Measurements from ENCODE around the gene MAPKAPK5.
"Not testable (repeated sequence)": the region's sequence is repeated elsewhere in the genome, so short reads cannot be mapped to it uniquely, and the experiment has no call there.

The MAPKAPK5 gene

GRCh38 chr12:111841750-111842555 is at the start of gene MAPKAPK5:
TSS of gene MAPKAPK5 (plus strand) at chr12:111842228. CDS start at chr12:111842734, 506 bp downstream.
- in situ Hi-C loops (cut with MboI; ENCODE audit: low sequenced_read_pairs): no loop called here

- in situ Hi-C loops (cut with MboI; ENCODE audit: low sequenced_read_pairs): no loop called here
Observed at GRCh38 chr12:111792856-111793235, 49.2 kb upstream of the MAPKAPK5 start.

GRCh38 chr12:111798182-111798581 is 43.8 kb upstream of the MAPKAPK5 start:
- in situ Hi-C loops (cut with MboI; ENCODE audit: low sequenced_read_pairs): no loop called here

DNA sequence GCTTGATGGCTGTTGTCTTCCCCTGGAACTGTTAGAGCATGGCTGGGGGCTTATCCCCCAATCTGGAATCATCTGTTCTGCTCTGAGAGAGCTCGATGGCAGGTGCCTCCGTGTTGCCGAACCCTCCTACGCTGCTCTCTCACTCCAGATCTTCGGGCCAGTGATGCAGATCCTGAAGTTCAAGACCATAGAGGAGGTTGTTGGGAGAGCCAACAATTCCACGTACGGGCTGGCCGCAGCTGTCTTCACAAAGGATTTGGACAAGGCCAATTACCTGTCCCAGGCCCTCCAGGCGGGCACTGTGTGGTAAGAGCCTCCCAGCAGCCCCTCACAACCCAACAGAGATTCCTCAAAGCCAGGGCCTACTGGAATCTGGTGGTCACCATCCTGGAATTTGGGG is 42.3 kb upstream of the MAPKAPK5 start:
- in situ Hi-C loops (cut with MboI; ENCODE audit: low sequenced_read_pairs): no loop called here

GRCh38 chr12:111803038-111803626 is 38.9 kb upstream of the MAPKAPK5 start:
- in situ Hi-C loops (cut with MboI; ENCODE audit: low sequenced_read_pairs): no loop called here

- in situ Hi-C loops (cut with MboI; ENCODE audit: low sequenced_read_pairs): no loop called here
Observed at GRCh38 chr12:111803851-111804250, 38.2 kb upstream of the MAPKAPK5 start.

GRCh38 chr12:111806304-111806703 is 35.7 kb upstream of the MAPKAPK5 start:
- in situ Hi-C loops (cut with MboI; ENCODE audit: low sequenced_read_pairs): no loop called here

GRCh38 chr12:111807232-111807631 is 34.8 kb upstream of the MAPKAPK5 start:
- in situ Hi-C loops (cut with MboI; ENCODE audit: low sequenced_read_pairs): no loop called here

- in situ Hi-C loops (cut with MboI; ENCODE audit: low sequenced_read_pairs): no loop called here
Observed at GRCh38 chr12:111812881-111813741, 28.9 kb upstream of the MAPKAPK5 start.

DNA sequence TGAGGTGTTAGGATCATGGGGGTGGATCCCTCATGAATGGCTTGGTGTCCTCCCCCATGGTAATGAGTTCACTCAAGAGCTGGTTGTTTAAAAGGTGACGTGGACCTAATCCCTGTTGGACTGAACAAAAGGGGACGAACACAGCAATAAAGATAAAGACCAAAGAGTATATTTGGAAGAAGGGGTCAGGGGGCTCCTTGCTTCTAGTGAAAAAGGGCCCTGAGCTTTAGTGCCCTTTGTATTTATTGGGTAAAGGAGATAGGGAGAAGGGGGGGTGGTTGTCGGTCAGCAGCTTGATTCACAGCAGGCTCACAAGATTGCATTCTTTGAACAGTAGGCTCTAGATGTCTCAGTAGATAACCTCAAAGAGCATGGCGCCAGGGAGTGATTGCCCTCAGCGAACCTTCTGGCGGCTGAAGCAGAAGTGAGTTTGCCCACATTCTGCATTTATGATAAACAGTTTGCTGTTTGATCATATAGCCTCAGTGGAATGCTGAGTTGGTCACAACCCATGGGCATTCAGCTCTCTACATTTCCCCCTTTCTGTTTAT is 25.9 kb upstream of the MAPKAPK5 start:
- in situ Hi-C loops (cut with MboI; ENCODE audit: low sequenced_read_pairs): no loop called here

DNA sequence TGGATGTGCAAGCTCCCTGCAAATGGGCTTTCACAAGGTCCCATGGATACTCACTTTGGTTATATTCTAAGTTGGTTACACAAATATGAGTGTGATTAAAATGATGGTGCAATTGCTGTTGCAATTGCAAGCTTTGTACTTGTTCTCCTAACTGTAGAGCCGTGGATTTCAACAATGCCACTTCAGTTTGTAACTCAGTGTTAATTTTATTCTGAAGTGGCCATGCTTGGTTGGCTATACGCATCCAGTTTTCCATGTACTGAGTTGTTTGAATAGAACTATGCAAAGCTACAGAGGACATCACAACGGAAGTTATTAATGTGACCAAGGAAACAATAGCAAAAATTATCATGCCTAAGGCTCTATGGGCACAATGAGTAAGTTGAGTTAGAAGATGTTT is 25.1 kb upstream of the MAPKAPK5 start:
- in situ Hi-C loops (cut with MboI; ENCODE audit: low sequenced_read_pairs): not testable (repeated sequence)

DNA sequence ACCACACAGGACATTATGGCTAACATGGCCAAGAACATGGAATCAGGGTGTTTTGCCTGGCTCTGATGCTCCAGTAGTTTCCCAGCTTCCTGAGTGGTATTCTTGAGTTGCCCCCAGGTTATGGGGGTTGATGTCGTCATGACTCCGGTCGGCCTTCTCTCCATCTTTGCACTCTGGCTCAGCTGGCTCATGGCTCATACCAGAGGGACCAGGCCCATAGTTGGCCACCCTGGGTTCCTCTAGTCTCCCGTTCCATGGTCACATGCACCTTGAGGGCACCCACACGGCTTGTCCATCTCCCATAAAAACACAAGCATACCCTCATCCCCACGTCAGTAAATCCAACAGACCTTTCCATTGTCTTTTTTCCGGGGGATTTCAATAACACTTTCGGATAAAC is 23.7 kb upstream of the MAPKAPK5 start:
- in situ Hi-C loops (cut with MboI; ENCODE audit: low sequenced_read_pairs): no loop called here

GRCh38 chr12:111819191-111820158 is 22.6 kb upstream of the MAPKAPK5 start:
- in situ Hi-C loops (cut with MboI; ENCODE audit: low sequenced_read_pairs): no loop called here

- in situ Hi-C loops (cut with MboI; ENCODE audit: low sequenced_read_pairs): not testable (repeated sequence)
Observed at GRCh38 chr12:111820828-111821227, 21.2 kb upstream of the MAPKAPK5 start.

GRCh38 chr12:111822886-111823285 is 19.1 kb upstream of the MAPKAPK5 start:
- in situ Hi-C loops (cut with MboI; ENCODE audit: low sequenced_read_pairs): no loop called here

DNA sequence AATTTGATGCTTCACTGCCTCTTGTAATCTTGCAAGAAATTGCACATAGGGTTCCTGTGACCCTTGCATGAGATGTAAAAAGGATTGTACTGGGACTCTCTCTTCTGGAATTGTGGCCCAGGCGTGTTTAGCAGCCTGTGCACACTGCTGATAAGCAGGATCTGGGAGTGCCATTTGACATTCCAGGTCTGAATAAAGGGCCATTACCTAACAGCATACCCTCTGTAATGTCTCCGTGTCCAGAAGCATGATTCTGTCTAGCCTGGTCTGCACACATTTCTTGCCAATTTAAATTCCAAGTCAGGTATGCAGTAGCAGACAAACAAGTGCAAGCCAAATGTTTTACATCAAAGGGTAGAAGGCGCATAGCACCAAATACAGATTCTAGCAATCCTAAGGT is 18.1 kb upstream of the MAPKAPK5 start:
- in situ Hi-C loops (cut with MboI; ENCODE audit: low sequenced_read_pairs): no loop called here

DNA sequence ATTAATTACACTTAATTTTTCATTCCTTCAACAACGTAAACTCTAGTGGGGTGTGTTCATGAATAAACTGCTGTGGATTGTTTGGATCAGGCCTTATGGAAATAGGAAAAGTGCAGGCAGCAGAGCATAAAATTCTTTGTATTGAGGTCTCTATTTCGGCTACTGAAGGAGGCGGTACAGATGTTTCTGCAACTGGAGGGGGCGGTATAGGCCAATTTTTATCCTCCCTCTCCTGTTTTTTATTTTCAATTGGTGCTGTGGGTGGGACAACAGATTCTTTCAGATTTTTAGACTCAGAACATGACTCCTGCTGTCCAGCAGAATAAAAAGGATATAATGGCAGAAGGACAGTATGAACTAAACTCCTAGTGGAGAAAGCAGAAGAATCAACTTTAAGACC is 17.7 kb upstream of the MAPKAPK5 start:
- in situ Hi-C loops (cut with MboI; ENCODE audit: low sequenced_read_pairs): not testable (repeated sequence)

DNA sequence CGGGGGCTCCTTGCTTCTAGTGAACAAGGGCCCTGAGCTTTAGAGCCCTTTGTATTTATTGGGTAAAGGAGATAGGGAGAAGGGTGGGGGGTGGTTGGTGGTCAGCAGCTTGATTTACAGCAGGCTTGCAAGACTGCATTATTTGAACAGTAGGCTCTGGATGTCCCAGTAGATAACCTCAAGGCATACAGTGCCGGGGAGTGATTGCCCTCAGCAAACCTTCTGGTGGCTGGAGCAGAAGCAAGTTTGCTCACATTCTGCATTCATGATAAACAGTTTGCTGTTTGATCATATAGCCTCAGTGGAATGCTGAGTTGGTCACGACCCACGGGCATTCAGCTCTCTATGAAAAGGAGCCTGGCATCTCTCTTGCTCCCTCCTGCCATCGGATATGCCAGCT is 16.5 kb upstream of the MAPKAPK5 start:
- in situ Hi-C loops (cut with MboI; ENCODE audit: low sequenced_read_pairs): no loop called here

DNA sequence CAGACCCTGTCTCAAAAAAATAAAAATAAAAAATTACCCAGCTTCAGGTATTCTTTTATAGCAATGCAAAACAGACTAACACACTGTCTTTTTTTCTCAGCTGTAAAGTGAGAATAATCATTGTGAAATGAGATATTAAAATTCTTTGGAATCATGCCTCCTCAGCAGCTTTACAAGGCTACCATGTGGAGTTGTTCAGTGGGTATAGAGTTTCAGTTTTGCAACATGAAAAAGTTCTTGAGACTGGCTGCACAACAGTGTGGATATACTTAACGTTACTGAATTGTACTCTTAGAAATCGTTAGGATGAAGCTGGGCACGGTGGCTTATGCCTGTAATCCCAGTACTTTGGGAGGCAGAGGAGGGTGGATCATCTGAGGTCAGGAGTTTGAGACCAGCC is 15.7 kb upstream of the MAPKAPK5 start:
- in situ Hi-C loops (cut with MboI; ENCODE audit: low sequenced_read_pairs): no loop called here

- in situ Hi-C loops (cut with MboI; ENCODE audit: low sequenced_read_pairs): no loop called here
Observed at GRCh38 chr12:111826992-111827391, 15.0 kb upstream of the MAPKAPK5 start.

All from HL-60/S4 treated with phorbol 12-myristate 13-acetate at 8.2 ng/mL for 4 days and 3 days (cell line).